ENCODE measurements around the gene CD209.
A peak's percentile ranks its signal among the peaks of the same experiment; 100 is the strongest.
"Not testable (repeated sequence)": the region's sequence is repeated elsewhere in the genome, so short reads cannot be mapped to it uniquely, and the experiment has no call there.

CD209 gene, protein sequence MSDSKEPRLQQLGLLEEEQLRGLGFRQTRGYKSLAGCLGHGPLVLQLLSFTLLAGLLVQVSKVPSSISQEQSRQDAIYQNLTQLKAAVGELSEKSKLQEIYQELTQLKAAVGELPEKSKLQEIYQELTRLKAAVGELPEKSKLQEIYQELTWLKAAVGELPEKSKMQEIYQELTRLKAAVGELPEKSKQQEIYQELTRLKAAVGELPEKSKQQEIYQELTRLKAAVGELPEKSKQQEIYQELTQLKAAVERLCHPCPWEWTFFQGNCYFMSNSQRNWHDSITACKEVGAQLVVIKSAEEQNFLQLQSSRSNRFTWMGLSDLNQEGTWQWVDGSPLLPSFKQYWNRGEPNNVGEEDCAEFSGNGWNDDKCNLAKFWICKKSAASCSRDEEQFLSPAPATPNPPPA

DNA sequence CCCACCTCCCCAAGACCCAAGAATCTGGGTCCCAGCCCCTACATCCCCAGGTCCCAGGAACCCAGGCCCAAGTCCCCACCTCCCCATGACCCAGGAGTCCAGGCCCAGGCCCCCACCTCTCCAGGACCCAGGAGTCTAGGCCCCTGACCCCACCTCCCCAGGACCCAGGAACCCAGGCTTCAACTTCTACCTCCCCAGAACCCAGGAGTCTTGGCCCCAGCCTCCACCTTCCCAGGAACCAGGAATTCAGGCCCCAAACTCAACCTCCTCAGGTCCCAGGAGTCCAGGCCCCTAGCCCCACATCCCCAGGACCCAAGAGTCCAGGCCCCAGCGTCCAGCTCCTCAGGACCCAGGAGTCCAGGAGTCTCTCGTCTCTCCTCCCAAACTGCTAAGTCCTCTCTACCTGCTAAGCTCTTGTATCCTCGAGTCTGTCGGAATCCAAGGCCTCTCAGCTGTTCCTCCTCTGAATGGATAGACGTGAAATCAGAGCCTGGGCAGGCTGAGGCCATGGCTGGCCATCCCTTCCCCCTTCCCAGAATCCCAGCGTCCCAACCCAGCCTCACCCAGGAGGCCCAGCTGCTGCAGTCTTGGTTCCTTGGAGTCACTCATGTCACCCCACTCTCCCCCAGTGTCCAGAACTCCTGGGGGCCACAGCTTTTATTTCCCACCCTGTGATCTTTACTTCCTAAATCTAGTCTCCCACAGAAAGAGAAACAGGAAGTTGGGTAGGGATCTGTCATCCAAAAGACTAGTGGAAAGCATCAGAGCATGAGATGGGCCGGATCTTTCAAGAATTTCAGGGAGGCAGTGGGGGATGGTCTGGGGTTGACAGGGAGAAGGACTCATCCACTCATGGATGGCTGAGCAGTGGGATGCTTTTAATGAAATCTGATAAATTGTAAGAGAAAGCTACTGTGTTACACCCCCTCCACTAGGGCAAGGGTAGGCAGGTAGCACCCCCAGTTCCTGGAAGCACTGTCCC, at the start of gene CD209:
TSS of gene CD209 (minus strand) at position 632 of the 982 bp plus-strand sequence. CDS start at position 609, 23 bp downstream.
- peaks cover 7% of the 10 kb centered on the region; the same call in 1 of the 2 replicates for H3K4me1 ChIP-seq (ENCODE audit: control insufficient read depth, insufficient read depth, low read length)
- H3K9ac ChIP-seq (ENCODE audit: low read length): no peak within 1 kb of the TSS
- H3K27ac ChIP-seq (ENCODE audit: low read depth, low read length): no peak within 1 kb of the TSS
- H3K27me3 ChIP-seq (ENCODE audit: control insufficient read depth, insufficient read depth, low read length): peaks cover 34% of the 10 kb centered on the region
- no peaks in the 10 kb centered on the region for H3K36me3 ChIP-seq (ENCODE audit: control insufficient read depth, insufficient read depth, low read length)
- H3K4me3 ChIP-seq (ENCODE audit: low read depth, low read length): no peak within 1 kb of the TSS
- H3K9me3 ChIP-seq (ENCODE audit: control insufficient read depth, insufficient read depth, low read depth, low read length): no peaks in the 10 kb centered on the region; the same call in 1 of the 2 replicates

DNA sequence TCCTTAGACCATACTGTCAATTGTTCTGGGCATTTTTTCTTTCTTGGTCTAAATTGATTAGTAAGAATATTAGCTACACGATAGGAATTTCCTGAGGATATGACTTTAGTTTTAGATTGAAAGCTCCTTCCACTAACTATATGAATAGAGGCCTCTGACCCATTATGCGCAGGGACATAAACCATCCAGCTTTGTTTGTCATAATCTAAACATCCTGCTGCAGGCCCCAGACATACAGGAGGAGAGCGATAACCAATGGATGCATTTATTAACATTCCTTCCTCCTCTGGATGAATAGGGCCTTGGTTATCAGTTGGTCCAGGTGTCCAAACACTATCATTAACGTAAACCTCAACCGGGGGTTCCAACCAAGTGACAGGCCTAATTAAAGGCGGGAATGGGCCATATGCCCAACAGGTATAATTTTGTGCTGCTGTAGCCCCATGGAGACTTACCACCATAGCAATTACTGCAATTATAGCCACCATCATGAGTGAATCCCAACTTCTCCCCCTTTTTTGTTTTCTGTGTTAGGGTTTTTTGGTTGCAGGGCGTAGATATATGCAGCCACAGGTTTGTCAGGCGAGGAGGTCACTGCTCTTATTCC, 48.3 kb upstream of the CD209 start:
- no peak overlapping the region for H3K27ac ChIP-seq (ENCODE audit: low read depth, low read length)
- 0 out of 2 replicates have a peak, but pooled peaks cover 3% of the 10 kb centered on the region for H3K4me1 ChIP-seq (ENCODE audit: control insufficient read depth, insufficient read depth, low read length)
- no peak overlapping the region for H3K4me3 ChIP-seq (ENCODE audit: low read depth, low read length)
- no peak overlapping the region for H3K9ac ChIP-seq (ENCODE audit: low read length)
- H3K27me3 ChIP-seq (ENCODE audit: control insufficient read depth, insufficient read depth, low read length): peaks cover 22% of the 10 kb centered on the region
- H3K9me3 ChIP-seq (ENCODE audit: control insufficient read depth, insufficient read depth, low read depth, low read length): 0 out of 2 replicates have a peak, but pooled peaks cover 2% of the 10 kb centered on the region
- H3K36me3 ChIP-seq (ENCODE audit: control insufficient read depth, insufficient read depth, low read length): no peaks in the 10 kb centered on the region

DNA sequence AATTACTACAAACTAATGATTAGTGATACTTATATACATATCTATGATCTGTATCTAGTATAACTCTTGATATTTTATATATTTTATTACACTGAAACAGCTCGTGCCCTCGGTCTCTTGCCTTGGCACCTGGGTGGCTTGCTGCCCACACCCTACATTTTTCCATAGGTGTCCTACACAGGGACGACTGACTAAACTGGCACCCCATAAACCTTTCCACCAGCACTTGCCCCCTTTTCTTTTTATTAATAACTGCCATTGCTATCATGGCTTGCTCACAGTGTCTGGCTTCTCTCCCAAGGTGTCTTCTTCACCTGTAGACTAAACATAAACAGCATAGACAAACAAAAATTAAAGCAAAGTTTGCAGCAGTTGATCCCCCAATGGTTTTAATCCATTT, 46.2 kb upstream of the CD209 start:
- Histone ChIP-seq H3K27ac (ENCODE audit: low read depth, low read length) (no peak overlapping the region), H3K4me1 (ENCODE audit: control insufficient read depth, insufficient read depth, low read length) (peaks cover 3% of the 10 kb centered on the region; the same call in 1 of the 2 replicates), H3K27me3 (ENCODE audit: control insufficient read depth, insufficient read depth, low read length) (peaks cover 36% of the 10 kb centered on the region), H3K9ac (ENCODE audit: low read length) (no peak overlapping the region), H3K4me3 (ENCODE audit: low read depth, low read length) (no peak overlapping the region), H3K36me3 (ENCODE audit: control insufficient read depth, insufficient read depth, low read length) (no peaks in the 10 kb centered on the region), H3K9me3 (ENCODE audit: control insufficient read depth, insufficient read depth, low read depth, low read length) (0 out of 2 replicates have a peak, but pooled peaks cover 2% of the 10 kb centered on the region)

DNA sequence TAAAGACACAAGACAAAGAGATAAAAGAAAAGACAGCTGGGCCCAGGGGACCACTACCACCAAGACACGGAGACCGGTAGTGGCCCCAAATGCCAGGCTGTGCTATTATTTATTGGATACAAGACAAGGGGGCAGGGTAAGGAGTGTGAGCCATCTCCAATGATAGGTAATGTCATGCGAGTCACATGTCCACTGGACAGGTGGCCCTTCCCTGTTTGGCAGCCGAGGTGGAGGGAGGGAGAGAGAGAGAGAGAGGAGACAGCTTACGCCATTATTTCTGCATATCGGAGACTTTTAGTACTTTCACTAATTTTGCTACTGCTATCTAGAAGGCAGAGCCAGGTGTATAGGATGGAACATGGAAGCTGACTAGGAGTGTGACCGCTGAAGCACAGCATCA, 45.4 kb upstream of the CD209 start:
- not testable (repeated sequence) for H3K9me3 ChIP-seq (ENCODE audit: control insufficient read depth, insufficient read depth, low read depth, low read length); H3K27ac ChIP-seq (ENCODE audit: low read depth, low read length); H3K36me3 ChIP-seq (ENCODE audit: control insufficient read depth, insufficient read depth, low read length); H3K4me1 ChIP-seq (ENCODE audit: control insufficient read depth, insufficient read depth, low read length); H3K9ac ChIP-seq (ENCODE audit: low read length); H3K4me3 ChIP-seq (ENCODE audit: low read depth, low read length)
- peaks cover 44% of the 10 kb centered on the region for H3K27me3 ChIP-seq (ENCODE audit: control insufficient read depth, insufficient read depth, low read length)

DNA sequence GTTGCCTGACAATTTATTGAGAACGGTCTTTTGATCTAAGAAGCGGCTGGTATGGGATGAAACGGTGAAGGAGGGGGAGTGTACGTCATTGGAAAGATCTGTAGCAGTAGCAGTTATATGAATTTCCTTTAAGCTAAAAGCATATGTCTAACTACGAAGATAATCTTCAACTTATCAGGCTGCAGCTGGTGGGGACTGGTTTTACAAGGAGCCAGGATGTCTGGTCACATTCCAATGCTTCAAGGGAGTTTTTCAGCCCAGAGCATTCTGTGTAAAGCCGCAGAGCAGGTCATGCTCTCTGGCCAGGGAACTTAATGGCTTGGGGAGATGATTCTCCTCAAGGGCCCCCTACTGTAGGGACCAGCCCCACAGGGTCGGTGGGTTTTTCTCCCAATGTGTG, 44.9 kb upstream of the CD209 start:
- Histone ChIP-seq H3K27ac (ENCODE audit: low read depth, low read length) (no peak overlapping the region), H3K4me3 (ENCODE audit: low read depth, low read length) (no peak overlapping the region), H3K27me3 (ENCODE audit: control insufficient read depth, insufficient read depth, low read length) (peaks cover 48% of the 10 kb centered on the region), H3K9me3 (ENCODE audit: control insufficient read depth, insufficient read depth, low read depth, low read length) (0 out of 2 replicates have a peak, but pooled peaks cover 2% of the 10 kb centered on the region), H3K4me1 (ENCODE audit: control insufficient read depth, insufficient read depth, low read length) (peaks cover 3% of the 10 kb centered on the region; the same call in 1 of the 2 replicates), H3K9ac (ENCODE audit: low read length) (no peak overlapping the region), H3K36me3 (ENCODE audit: control insufficient read depth, insufficient read depth, low read length) (no peaks in the 10 kb centered on the region)

DNA sequence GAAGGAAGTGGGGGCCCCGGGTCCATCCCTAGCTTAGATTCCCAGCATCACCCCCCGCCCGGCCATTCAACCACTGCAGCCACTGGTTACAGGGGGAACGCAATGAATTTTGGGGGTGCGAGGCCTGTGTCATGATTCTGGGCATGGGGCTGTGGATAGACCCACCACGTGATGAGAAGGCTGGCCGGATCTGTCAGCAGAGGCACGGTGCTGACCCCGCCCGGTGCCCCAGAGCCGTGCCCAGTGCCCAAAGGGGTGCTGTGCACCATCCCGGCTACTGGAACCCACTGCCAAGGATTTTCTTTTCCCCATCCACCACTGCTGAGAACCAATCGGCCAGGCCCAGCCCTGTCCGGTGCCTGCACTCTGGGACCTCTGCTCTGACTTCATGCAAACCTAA, 43.1 kb upstream of the CD209 start:
- H3K9me3 ChIP-seq (ENCODE audit: control insufficient read depth, insufficient read depth, low read depth, low read length): 0 out of 2 replicates have a peak, but pooled peaks cover 2% of the 10 kb centered on the region
- H3K9ac ChIP-seq (ENCODE audit: low read length): no peak overlapping the region
- H3K4me3 ChIP-seq (ENCODE audit: low read depth, low read length): no peak overlapping the region
- peaks cover 65% of the 10 kb centered on the region for H3K27me3 ChIP-seq (ENCODE audit: control insufficient read depth, insufficient read depth, low read length)
- no peaks in the 10 kb centered on the region for H3K36me3 ChIP-seq (ENCODE audit: control insufficient read depth, insufficient read depth, low read length)
- no peak overlapping the region for H3K27ac ChIP-seq (ENCODE audit: low read depth, low read length)
- peaks cover 3% of the 10 kb centered on the region; the same call in 1 of the 2 replicates for H3K4me1 ChIP-seq (ENCODE audit: control insufficient read depth, insufficient read depth, low read length)

DNA sequence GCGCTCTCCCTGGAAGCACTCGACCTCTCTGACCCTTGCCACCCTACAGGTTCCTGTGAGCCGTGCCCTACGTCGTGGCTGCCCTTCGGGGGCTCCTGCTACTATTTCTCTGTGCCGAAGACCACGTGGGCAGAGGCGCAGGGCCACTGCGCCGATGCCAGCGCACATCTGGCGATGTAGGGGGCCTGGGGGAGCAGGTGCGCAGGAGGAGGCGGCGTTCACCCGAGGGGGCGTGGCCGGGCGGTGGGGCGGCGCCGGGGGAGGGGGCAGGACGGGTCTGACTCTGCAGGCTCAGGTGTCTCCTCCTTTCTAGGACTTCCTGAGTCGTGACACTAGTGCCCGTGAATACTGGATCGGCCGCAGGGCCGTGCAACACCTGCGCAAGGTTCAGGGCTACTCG, 42.1 kb upstream of the CD209 start:
- Histone ChIP-seq H3K9me3 (ENCODE audit: control insufficient read depth, insufficient read depth, low read depth, low read length) (0 out of 2 replicates have a peak, but pooled peaks cover 2% of the 10 kb centered on the region), H3K9ac (ENCODE audit: low read length) (no peak overlapping the region), H3K27ac (ENCODE audit: low read depth, low read length) (no peak overlapping the region), H3K4me3 (ENCODE audit: low read depth, low read length) (peak overlapping the region; percentile 71), H3K27me3 (ENCODE audit: control insufficient read depth, insufficient read depth, low read length) (peaks cover 73% of the 10 kb centered on the region), H3K36me3 (ENCODE audit: control insufficient read depth, insufficient read depth, low read length) (no peaks in the 10 kb centered on the region), H3K4me1 (ENCODE audit: control insufficient read depth, insufficient read depth, low read length) (peaks cover 3% of the 10 kb centered on the region; the same call in 1 of the 2 replicates)

DNA sequence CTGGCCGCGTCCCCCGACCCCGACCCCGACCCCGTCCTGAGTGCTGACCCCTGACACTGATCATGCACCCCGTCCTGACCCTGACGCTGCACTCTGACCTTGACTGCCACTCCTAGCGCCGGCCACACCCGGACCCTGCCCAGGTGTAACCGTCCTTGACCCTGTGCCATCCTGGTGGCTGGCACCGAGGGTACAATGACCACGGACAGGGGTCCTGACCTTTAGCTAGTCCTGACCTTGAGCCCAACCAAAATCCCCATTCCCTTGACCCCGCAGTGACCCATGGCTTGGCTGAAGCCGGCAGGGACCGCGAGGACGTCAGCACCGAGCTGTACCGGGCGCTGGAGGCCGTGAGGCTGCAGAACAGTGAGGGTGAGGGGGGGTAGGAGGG, 41.6 kb upstream of the CD209 start:
- Histone ChIP-seq H3K27me3 (ENCODE audit: control insufficient read depth, insufficient read depth, low read length) (peaks cover 75% of the 10 kb centered on the region), H3K27ac (ENCODE audit: low read depth, low read length) (no peak overlapping the region), H3K36me3 (ENCODE audit: control insufficient read depth, insufficient read depth, low read length) (no peaks in the 10 kb centered on the region), H3K9ac (ENCODE audit: low read length) (no peak overlapping the region), H3K9me3 (ENCODE audit: control insufficient read depth, insufficient read depth, low read depth, low read length) (no peaks in the 10 kb centered on the region), H3K4me1 (ENCODE audit: control insufficient read depth, insufficient read depth, low read length) (peaks cover 7% of the 10 kb centered on the region; the same call in 1 of the 2 replicates), H3K4me3 (ENCODE audit: low read depth, low read length) (peak overlapping the region; percentile 71)

DNA sequence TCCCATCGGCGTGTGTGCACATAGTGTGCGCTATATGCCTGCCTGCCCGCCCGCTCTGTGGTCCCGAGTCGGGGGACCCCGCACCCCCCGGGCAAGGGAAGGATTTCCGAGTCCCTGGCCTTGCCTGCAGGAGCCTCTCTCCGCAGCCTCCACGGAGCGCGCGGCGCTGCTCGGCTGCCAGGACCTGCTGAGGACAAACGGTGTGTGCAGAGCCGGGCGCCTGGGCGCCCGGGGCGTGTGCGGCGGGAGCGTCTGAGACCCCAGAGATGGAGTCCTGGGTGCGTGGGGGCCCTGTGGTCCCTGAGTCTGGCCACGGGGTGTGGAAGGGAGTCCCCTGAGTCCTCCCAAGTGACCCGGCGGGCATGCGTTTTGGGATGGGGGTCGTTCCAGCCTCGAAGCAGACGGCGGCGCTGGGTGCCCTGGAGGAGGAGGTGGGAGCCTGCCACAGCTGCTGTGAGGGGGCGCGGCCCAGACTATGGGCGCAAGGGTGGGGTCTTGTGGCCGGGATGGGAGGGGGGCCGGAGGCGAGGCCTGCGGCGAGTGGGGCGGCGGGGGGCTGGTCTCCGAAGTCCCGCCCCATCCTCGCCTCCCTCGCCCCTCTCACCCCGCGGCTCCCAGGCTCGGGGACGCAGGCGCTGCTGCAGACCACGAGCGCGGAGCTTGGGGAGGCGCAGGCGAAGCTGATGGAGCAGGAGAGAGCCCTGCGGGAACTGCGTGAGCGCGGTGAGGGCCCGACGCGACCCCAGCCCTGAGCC, 41.0 kb upstream of the CD209 start:
- H3K27me3 ChIP-seq (ENCODE audit: control insufficient read depth, insufficient read depth, low read length): peaks cover 80% of the 10 kb centered on the region
- H3K4me3 ChIP-seq (ENCODE audit: low read depth, low read length): peak overlapping the region; percentile 71
- peaks cover 8% of the 10 kb centered on the region; the same call in 1 of the 2 replicates for H3K4me1 ChIP-seq (ENCODE audit: control insufficient read depth, insufficient read depth, low read length)

DNA sequence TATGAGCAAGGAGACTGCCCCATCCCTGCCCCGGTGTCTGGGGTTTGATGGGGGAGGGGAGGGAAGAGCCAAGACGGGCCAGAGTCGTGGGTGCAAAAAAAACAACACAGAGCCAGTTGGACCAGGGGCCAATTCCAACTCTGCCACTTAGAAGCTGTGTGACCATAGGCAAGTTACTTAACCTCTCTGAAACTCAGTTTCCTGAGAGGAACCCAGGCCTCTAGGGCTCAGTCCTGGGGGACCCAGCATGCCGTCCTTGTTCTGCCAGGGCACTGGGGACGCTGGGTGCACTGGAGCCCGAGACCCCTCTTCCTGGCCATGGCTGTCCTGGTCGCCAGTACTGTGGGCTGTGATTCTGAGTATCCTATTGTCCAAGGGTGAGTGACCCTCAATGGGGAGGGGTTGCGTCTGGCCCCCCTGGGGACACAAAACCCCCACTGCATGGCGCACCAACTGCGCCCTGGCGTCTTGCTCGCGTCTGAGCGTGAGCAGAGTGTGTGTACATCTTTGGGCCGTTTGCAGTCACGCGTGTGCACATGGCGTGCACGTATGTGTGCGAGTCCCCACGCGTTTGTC, 40.4 kb upstream of the CD209 start:
- H3K27me3 ChIP-seq (ENCODE audit: control insufficient read depth, insufficient read depth, low read length): peaks cover 85% of the 10 kb centered on the region
- H3K4me1 ChIP-seq (ENCODE audit: control insufficient read depth, insufficient read depth, low read length): peaks cover 8% of the 10 kb centered on the region; the same call in 1 of the 2 replicates
- H3K36me3 ChIP-seq (ENCODE audit: control insufficient read depth, insufficient read depth, low read length): no peaks in the 10 kb centered on the region
- H3K9me3 ChIP-seq (ENCODE audit: control insufficient read depth, insufficient read depth, low read depth, low read length): no peaks in the 10 kb centered on the region
- no peak overlapping the region for H3K27ac ChIP-seq (ENCODE audit: low read depth, low read length)
- H3K4me3 ChIP-seq (ENCODE audit: low read depth, low read length): peak overlapping the region; percentile 71
- no peak overlapping the region for H3K9ac ChIP-seq (ENCODE audit: low read length)

More for the DNA sequence above, 41.0 kb upstream of the CD209 start:
- no peaks in the 10 kb centered on the region for H3K36me3 ChIP-seq (ENCODE audit: control insufficient read depth, insufficient read depth, low read length)
- no peak overlapping the region for H3K9ac ChIP-seq (ENCODE audit: low read length)
- no peak overlapping the region for H3K27ac ChIP-seq (ENCODE audit: low read depth, low read length)
- H3K9me3 ChIP-seq (ENCODE audit: control insufficient read depth, insufficient read depth, low read depth, low read length): no peaks in the 10 kb centered on the region
